Thyroid gland (tissue), 4 donors: Measurements from ENCODE around the gene GYG1.

Experiments
- POLR2A ChIP-seq, 2 donors: fragments of 450-650 bp; IDR thresholded peaks; one replicate each; pipeline ENCODE4 v1.6.1; 2017; ENCODE audit warnings: antibody characterized with exemption in 2 of 2, mild to moderate bottlenecking in 2 of 2, moderate library complexity in 1 of 2
- TF ChIP-seq, protein P1 (sequence below), 6 experiments: fragments of 200-600 bp in 3 of 6; fragments of 450-650 bp in 3 of 6; sonication (generic) in 3 of 6; IDR thresholded peaks; one replicate each; pipeline ENCODE4 v1.5.1; 2016 to 2019; ENCODE audit warnings: antibody characterized with exemption in 6 of 6, mild to moderate bottlenecking in 2 of 6, inconsistent platforms in 1 of 6, moderate library complexity in 1 of 6

DNA sequence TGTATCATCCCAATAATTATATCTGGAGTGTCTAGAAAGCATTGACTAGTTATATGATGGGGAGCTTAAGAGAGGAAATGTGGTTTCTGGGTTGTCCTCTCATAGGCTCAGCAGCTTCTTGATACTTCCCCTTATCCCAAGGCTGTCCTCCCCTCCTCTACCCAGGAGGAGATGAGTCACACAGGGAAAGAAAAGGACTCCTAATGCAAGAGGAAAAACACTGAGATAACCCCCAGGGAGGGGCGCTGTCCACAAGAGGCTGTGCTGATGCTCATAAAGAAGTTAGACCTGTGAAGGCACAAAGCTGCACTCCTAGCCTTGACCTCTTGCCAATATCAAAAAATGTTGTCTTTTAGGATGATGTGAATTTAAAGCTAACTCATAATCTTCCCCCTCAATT is 28.8 kb upstream of the GYG1 start:
- TF ChIP-seq, protein P1, sequence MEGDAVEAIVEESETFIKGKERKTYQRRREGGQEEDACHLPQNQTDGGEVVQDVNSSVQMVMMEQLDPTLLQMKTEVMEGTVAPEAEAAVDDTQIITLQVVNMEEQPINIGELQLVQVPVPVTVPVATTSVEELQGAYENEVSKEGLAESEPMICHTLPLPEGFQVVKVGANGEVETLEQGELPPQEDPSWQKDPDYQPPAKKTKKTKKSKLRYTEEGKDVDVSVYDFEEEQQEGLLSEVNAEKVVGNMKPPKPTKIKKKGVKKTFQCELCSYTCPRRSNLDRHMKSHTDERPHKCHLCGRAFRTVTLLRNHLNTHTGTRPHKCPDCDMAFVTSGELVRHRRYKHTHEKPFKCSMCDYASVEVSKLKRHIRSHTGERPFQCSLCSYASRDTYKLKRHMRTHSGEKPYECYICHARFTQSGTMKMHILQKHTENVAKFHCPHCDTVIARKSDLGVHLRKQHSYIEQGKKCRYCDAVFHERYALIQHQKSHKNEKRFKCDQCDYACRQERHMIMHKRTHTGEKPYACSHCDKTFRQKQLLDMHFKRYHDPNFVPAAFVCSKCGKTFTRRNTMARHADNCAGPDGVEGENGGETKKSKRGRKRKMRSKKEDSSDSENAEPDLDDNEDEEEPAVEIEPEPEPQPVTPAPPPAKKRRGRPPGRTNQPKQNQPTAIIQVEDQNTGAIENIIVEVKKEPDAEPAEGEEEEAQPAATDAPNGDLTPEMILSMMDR (IDR thresholded peaks at IDR 0.05), result no peak
- no peak for TF ChIP-seq POLR2A (IDR thresholded peaks at IDR 0.05)
